Panc1 (cell line): Measurements from ENCODE around the gene SLC39A8.

Experiments used
- CTCF ChIP-seq: fragments of 450-650 bp; IDR thresholded peaks from 2 replicates; pipeline ENCODE4 v1.5.1; 2017; ENCODE audit warnings: mild to moderate bottlenecking
- POLR2AphosphoS5 ChIP-seq: IDR thresholded peaks from 2 replicates; pipeline ENCODE4 v1.6.1; 2012; ENCODE audit warnings: mild to moderate bottlenecking, low read depth, low read length, moderate library complexity
- REST ChIP-seq, 2 experiments: IDR thresholded peaks; 2 replicates each; pipeline ENCODE4 v1.6.1; 2011 to 2012; ENCODE audit warnings: low read depth in 2 of 2, control low read depth in 1 of 2, low read length in 1 of 2, mild to moderate bottlenecking in 1 of 2, moderate library complexity in 1 of 2; ENCODE audit not compliant: insufficient read depth in 1 of 2
- SIN3A ChIP-seq: IDR thresholded peaks from 2 replicates; pipeline ENCODE4 v1.6.1; 2012; ENCODE audit warnings: low read depth, mild to moderate bottlenecking, low read length, moderate library complexity, borderline replicate concordance; ENCODE audit not compliant: insufficient read depth
- TCF7L2 ChIP-seq: IDR thresholded peaks from 2 replicates; pipeline ENCODE4 v1.6.1; 2011; ENCODE audit warnings: mild to moderate bottlenecking, low read depth, low read length, inconsistent platforms

- TF ChIP-seq CTCF = no peak
- TF ChIP-seq REST (IDR thresholded peaks at IDR 0.05; ENCODE audit: insufficient read depth in 1 of 2, low read depth in 2 of 2, low read length in 1 of 2) = no peak
- TF ChIP-seq POLR2AphosphoS5 = no peak
- no peak for TF ChIP-seq SIN3A
- no peak for TF ChIP-seq TCF7L2
Observed at GRCh38 chr4:102301167-102301566, 44.1 kb downstream of the SLC39A8 start.
